ENCODE results near the gene NPAS3.

DNA sequence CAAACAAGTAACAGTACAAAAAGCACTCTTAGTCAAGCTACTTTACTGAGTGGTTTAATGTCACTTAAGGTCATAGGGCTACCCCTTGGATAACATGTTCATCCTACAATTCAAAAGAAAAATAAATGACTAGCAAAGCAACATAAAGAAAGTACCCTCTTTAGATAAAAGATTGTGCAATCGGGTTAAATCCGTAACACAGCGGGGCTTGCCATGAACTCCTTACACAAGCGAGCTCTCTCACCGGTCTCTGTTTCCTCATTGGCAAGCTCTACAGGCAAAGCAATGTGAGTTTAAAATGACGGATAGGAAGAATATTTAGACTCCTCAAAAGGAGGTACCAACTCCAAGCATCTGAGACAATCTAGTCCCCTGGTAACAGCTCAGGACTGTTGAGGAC, 871.6 kb downstream of the NPAS3 start:
- TF ChIP-seq GATA3 (IDR thresholded peaks at IDR 0.05; ENCODE audit: low read depth, low read length), result no peak
- TF ChIP-seq GATA2 (IDR thresholded peaks at IDR 0.05; ENCODE audit: low read depth, low read length), result no peak
